ENCODE data around the gene MRPL48. TPM values are rescaled to one million over a fixed set of nuclear protein-coding genes. Genes with fewer than 3 reads are reported as not detected.
A peak's percentile ranks its signal among the peaks of the same experiment; 100 is the strongest.

Gene MRPL48
- total and polyA plus RNA-seq, 2 donors (not counting 1 experiment from before 2014, with no cell fraction given) = 19.1 to 28.3 TPM

DNA sequence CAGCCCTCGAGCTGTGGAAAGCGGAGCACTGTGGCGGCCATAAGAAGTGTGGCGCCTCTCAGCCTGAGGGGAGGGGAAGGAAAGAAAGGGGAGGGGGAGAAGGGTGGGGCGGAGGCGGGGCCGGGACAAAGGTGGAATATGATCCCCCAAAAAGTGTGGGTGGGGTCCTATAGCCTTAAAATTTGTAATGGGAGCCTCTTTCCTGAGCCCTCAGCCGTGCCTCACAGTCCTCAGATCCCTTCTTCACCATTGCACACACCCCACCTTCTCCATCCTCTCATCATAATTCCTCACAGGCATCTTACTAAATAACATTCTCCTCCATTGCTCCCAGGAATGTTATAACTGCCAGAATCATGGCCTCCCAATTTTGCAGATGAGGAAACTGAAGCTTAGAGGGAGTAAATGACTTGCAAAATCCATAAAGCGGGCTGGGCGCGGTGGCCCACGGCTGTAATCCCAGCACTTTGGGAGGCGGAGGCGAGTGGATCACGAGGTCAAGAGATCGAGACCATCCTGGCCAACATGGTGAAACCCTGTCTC is 26.2 kb upstream of the MRPL48 start:
- Histone ChIP-seq H3K9ac (ENCODE audit: low read length) (peak overlapping the region; percentile 67), H3K27ac (ENCODE audit: low read length in 2 of 2) (peak overlapping the region; percentile 81 to 89), H3K9me3 (ENCODE audit: control extremely low read depth in 1 of 3, control insufficient read depth in 2 of 3, insufficient read depth in 1 of 3, low read length in 2 of 3) (no peaks in the 10 kb centered on the region), H2AFZ (ENCODE audit: insufficient read depth, low read depth, low read length, poor library complexity, severe bottlenecking) (peak overlapping the region; percentile 100), H3K79me2 (ENCODE audit: control insufficient read depth, insufficient read depth, low read length) (peaks cover 40% of the 10 kb centered on the region), H3K36me3 (replicated peaks in 1 of 2; ENCODE audit: control extremely low read depth in 1 of 2, control insufficient read depth in 1 of 2, extremely low read depth in 1 of 2, insufficient read depth in 2 of 2, low read length in 1 of 2) (no peaks in the 10 kb centered on the region), H3K4me3 (ENCODE audit: control extremely low read depth in 1 of 5, extremely low read depth in 1 of 5, insufficient read depth in 1 of 5, low read depth in 2 of 5, low read length in 4 of 5) (peak overlapping the region; percentile 28 to 91 (median 86)), H4K20me1 (ENCODE audit: control insufficient read depth, insufficient read depth, low read length, poor library complexity, severe bottlenecking) (peaks cover 3% of the 10 kb centered on the region), H3K4me2 (replicated peaks; ENCODE audit: low read depth, low read length, poor library complexity, severe bottlenecking) (peak overlapping the region; percentile 96), H3K27me3 (replicated peaks in 1 of 4; ENCODE audit: control extremely low read depth in 1 of 4, control insufficient read depth in 3 of 4, insufficient read depth in 4 of 4, low read length in 3 of 4) (no peaks in the 10 kb centered on the region), H3K4me1 (ENCODE audit: control insufficient read depth in 2 of 2, insufficient read depth in 2 of 2, low read length in 2 of 2) (peaks cover 15 to 17% of the 10 kb centered on the region in 2 donors)
- Mint-ChIP-seq H3K9me3 (ENCODE audit: insufficient read depth) (no peaks in the 10 kb centered on the region), H3K4me3 (peak overlapping the region; percentile 86), H3K27me3 (peaks cover 5% of the 10 kb centered on the region), H3K4me1 (peaks cover 25% of the 10 kb centered on the region), H3K27ac (peak overlapping the region; percentile 92)
- intact Hi-C loops (cut with micrococcal nuclease) = loop anchor here (1.0 kb wide), 5 partner anchors 18 to 410 kb away; partner anchors contain the start of genes C2CD3, FAM168A and PPME1
- ATAC-seq (ENCODE audit: low read depth) = peak; percentile 5
- CTCF ChIA-PET = interaction anchor here (1.0 to 2.4 kb wide), 4 partner anchors 16 to 26 kb away, joined by 3 to 18 read pairs (median 6); partner anchors contain the start of gene MRPL48
- WGBS (ENCODE audit: insufficient coverage) = 58% methylated on average over 13 of the region's 16 CpGs
- POLR2A ChIA-PET = interaction anchor here (0.7 to 3.3 kb wide), 7 partner anchors 18 to 637 kb away, joined by 3 to 53 read pairs (median 4); partner anchors contain the start of genes MRPL48 and UCP2
- TF ChIP-seq, protein P1, sequence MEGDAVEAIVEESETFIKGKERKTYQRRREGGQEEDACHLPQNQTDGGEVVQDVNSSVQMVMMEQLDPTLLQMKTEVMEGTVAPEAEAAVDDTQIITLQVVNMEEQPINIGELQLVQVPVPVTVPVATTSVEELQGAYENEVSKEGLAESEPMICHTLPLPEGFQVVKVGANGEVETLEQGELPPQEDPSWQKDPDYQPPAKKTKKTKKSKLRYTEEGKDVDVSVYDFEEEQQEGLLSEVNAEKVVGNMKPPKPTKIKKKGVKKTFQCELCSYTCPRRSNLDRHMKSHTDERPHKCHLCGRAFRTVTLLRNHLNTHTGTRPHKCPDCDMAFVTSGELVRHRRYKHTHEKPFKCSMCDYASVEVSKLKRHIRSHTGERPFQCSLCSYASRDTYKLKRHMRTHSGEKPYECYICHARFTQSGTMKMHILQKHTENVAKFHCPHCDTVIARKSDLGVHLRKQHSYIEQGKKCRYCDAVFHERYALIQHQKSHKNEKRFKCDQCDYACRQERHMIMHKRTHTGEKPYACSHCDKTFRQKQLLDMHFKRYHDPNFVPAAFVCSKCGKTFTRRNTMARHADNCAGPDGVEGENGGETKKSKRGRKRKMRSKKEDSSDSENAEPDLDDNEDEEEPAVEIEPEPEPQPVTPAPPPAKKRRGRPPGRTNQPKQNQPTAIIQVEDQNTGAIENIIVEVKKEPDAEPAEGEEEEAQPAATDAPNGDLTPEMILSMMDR (IDR thresholded peaks at IDR 0.05) = no peak
- no peak for TF ChIP-seq EZH2 (IDR thresholded peaks at IDR 0.05; ENCODE audit: borderline replicate concordance, insufficient read depth, low read depth, low read length, poor library complexity, severe bottlenecking)
- no peak for DNase-seq

DNA sequence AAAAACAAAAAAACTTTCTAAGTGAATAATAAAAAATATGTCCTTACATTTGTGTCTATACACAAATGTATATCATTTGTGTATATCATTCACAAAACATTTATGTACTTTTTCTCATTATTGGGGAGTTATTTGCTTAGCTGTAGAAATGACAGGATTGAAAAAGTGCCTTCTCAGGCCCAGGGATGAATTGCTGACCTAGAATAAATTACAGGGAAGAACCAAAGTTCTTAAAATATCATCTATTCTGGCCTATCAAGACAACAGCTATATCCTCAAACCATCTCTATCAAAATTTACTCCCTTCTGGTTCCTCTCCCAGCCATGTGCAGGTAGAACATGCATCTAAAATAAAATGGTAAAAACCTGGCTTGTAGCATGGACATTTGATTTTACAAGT is 24.9 kb upstream of the MRPL48 start:
- no peak overlapping the region for H3K4me2 ChIP-seq (replicated peaks; ENCODE audit: low read depth, low read length, poor library complexity, severe bottlenecking)
- Mint-ChIP-seq H3K27me3 (peaks cover 13% of the 10 kb centered on the region), H3K9me3 (ENCODE audit: insufficient read depth) (no peaks in the 10 kb centered on the region), H3K4me3 (no peak overlapping the region), H3K27ac (no peak overlapping the region), H3K4me1 (peaks cover 25% of the 10 kb centered on the region)
- H3K9ac ChIP-seq (ENCODE audit: low read length) = no peak overlapping the region
- TF ChIP-seq, protein P1 (IDR thresholded peaks at IDR 0.05) = no peak
- no peak for TF ChIP-seq EZH2 (IDR thresholded peaks at IDR 0.05; ENCODE audit: borderline replicate concordance, insufficient read depth, low read depth, low read length, poor library complexity, severe bottlenecking)
- H2AFZ ChIP-seq (ENCODE audit: insufficient read depth, low read depth, low read length, poor library complexity, severe bottlenecking) = no peak overlapping the region
- DNase-seq = no peak
- POLR2A ChIA-PET = interaction anchor here (0.7 to 3.3 kb wide), 2 partner anchors 17 to 47 kb away, joined by 6 to 53 read pairs; no protein-coding TSS in a partner anchor
- no peaks in the 10 kb centered on the region for H4K20me1 ChIP-seq (ENCODE audit: control insufficient read depth, insufficient read depth, low read length, poor library complexity, severe bottlenecking)
- H3K9me3 ChIP-seq (ENCODE audit: control extremely low read depth in 1 of 3, control insufficient read depth in 2 of 3, insufficient read depth in 1 of 3, low read length in 2 of 3) = no peaks in the 10 kb centered on the region
- peaks cover 30% of the 10 kb centered on the region for H3K79me2 ChIP-seq (ENCODE audit: control insufficient read depth, insufficient read depth, low read length)
- ATAC-seq (ENCODE audit: low read depth) = no peak
- H3K27me3 ChIP-seq (replicated peaks in 1 of 4; ENCODE audit: control extremely low read depth in 1 of 4, control insufficient read depth in 3 of 4, insufficient read depth in 4 of 4, low read length in 3 of 4) = no peaks in the 10 kb centered on the region
- H3K27ac ChIP-seq (ENCODE audit: low read length in 2 of 2) = no peak overlapping the region
- CTCF ChIA-PET = interaction anchor here (1.0 to 2.9 kb wide), 2 partner anchors 16 to 102 kb away, joined by 3 to 20 read pairs; no protein-coding TSS in a partner anchor
- H3K4me3 ChIP-seq (ENCODE audit: control extremely low read depth in 1 of 5, extremely low read depth in 1 of 5, insufficient read depth in 1 of 5, low read depth in 2 of 5, low read length in 4 of 5) = no peak overlapping the region
- intact Hi-C loops (cut with micrococcal nuclease) = no loop called here
- no peaks in the 10 kb centered on the region for H3K36me3 ChIP-seq (replicated peaks in 1 of 2; ENCODE audit: control extremely low read depth in 1 of 2, control insufficient read depth in 1 of 2, extremely low read depth in 1 of 2, insufficient read depth in 2 of 2, low read length in 1 of 2)
- peaks cover 15 to 17% of the 10 kb centered on the region in 2 donors for H3K4me1 ChIP-seq (ENCODE audit: control insufficient read depth in 2 of 2, insufficient read depth in 2 of 2, low read length in 2 of 2)
